HG03558 (cell line): ENCODE results near the gene CD163L1.

ENCODE experiments used
- ATAC-seq: cut with Tn5 transposase; IDR thresholded peaks from one replicate; pipeline ENCODE4 v1.9.1; 2021; ENCODE audit warnings: moderate number of reproducible peaks; ENCODE audit not compliant: unreplicated experiment; ENCODE audit errors: extremely low read depth

Gene CD163L1

DNA sequence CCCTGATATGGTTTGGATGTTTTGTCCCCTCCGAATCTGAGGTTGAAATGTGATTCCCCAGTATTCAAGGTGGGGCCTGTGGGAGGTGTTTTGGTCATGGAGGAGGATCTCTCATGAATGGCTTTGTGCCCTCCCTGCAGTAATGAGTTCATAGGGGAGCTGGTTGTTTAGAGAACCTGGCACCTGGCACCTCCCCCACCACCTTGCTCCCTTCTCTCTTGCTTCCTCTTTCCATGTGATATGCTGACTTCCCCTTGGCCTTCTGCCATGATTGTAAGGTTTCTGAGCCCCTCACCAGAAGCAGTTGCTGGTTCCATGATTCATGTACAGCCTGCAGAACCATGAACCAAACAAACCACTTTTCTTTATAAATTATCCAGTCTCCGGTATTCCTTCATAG lies 32.6 kb downstream of the CD163L1 start:
- no peak for ATAC-seq

DNA sequence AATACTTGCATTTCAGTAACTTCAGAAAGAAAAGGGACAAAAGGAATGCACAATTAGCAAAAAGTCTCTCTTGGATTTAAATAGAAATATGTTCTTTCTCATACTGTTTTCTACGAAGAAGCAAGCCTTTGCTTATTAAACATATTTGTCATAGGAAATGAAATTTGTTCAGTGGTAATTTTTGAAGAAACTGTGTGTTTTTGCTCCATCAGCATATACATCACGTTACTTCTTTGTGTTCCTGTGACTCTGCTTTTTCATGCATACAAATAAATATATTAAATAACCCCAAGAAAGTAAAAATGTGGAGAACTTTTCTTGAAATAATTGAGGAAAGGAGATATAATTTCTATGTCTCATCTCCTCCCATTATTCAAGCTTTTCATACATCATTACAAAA lies 39.7 kb downstream of the CD163L1 start:
- no peak for ATAC-seq

DNA sequence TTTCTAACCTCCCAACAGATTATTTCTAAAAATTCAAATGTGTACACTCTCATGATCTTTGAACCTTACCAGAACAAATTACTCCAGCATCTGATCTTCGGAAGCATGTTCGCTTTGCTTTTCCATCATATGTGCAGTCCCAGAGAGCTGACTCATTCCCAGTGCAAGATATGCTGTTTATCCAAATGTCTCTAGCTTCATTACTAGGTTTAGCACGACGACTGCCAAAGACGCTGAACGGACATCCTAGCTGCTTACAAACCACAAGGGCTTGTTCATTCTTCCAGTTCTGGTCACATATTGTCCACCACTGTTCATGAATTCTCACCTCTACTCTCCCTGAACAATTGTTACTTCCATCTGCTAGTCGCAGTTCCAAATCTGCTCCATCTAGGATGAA lies 40.5 kb downstream of the CD163L1 start:
- no peak for ATAC-seq

DNA sequence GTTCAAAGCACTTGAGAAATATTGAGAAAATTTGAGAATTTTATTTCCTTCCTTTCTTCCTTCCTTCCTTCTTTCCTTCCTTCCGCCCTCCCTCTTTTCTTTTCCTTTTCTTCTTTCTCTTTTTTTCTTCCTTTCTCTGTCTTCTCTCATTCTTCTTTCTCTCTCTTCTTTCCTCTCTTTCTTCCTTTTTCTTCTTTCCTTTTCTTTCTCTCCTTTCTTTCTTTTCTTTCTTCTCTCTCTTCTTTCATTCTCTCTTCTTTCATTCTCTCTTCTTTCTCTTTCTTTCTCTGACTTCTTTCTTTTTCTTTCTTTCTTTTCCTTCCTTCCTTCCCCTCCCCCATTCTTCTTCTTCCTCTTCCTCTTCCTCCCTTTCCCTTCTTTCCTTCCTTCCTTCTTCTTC lies 44.9 kb downstream of the CD163L1 start:
- no peak for ATAC-seq

DNA sequence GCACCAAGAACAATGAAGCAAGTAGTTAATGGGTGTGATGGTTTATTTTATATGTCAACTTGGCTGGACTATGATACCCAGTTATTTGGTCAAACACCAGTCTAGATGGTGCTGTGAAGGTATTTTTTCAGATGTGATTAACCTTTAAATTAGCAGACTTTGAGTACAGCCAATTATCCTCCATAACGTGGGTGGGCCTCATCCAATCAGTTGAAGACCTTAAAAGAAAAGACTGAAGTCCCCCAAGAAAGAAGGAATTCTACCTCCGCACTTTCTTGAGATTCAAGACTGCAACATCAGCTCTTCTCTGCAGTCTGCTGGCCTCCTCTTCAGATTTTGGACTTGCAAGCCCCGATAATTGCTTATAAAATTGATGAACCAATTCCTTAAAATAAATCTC lies 47.5 kb downstream of the CD163L1 start:
- no peak for ATAC-seq

DNA sequence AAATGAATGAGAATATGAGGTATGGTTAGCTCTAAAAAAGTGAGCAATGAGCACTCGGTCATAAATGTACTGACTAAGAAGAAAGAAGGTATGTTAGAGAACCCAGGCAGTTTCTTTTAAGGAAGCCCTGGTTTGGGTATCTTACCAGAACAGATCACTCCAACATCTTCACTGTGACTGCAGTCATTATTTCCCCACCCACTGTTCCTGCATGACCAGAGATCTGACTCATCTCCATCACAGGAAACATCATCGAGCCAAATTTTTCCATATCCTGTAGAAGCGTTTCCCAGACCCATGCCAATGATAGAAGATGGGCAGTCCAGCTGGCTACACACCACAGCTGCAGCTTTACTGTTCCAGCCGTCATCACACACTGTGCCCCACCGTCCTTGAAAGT lies 48.0 kb downstream of the CD163L1 start:
- no peak for ATAC-seq

DNA sequence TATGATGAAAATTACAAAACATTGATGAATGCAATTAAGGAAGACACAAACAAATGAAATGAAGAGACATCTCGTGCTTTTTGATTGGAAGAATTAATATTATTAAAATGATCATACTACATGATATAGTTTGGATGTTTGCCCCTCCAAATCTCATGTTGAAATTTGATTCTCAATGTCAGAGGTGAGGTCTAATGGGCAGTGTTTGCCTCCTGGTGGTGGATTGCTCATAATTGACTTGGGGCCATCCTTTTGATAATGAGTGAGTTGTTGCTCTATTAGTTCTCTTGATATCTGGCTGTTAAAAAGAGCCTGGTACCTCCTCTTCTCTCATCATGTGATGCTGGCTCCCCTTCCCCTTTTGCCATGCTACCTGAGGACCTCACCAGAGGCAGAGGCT lies 56.7 kb downstream of the CD163L1 start:
- ATAC-seq, result no peak

DNA sequence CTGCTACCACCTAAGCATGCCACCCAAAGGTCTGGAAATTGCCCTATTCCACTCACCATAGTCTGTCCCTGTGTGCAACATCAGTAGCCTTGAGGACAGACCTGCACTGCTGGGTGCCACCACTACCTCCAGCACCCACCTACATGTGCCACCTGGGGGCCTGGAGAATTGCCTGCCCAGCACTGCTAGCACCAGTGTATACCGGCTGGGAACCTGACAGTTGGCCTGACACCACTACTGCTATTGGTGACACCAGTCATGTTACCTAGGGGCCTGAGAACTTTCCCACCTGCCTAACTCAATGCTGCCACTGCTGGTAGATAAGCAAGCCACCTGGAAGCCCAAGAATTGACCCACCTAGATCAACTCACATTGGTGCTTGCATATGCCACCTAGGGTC lies 60.8 kb downstream of the CD163L1 start:
- ATAC-seq, result no peak

DNA sequence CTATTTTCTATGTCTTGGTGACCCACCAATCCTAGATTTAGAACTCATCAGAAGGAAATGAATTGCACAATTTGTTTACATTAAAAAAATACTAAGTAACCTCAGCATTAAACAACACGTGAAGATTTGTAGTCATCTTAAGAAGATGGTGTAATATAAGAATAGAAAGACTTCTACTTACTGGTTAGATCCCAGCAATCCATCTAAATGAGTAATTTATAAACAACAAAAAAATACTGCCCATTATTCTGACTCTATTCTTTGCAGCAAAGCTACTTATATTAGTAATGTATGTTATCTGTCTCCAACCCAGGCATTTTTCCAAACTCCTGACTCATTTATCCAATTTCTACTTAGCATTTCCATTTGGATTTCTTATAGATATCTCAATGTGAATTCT lies 67.8 kb downstream of the CD163L1 start:
- no peak for ATAC-seq

DNA sequence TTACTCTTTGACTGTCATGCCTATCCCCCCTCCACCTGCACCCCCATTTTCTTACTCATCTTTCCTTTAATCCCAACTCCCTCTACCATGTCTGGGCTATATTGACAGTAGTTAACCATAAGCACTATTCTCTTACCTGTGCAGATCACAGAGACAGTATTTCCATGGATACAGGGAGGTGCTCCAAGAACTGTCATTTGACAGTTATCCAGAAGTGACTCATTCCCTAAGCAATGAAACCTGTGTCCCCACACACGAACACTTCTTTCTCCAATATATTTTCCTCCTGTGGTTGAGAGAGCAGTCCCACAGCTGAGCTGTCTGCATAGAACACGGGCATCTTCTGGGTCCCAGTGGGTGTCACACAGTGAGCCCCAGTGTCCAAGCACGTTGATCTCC lies 68.8 kb downstream of the CD163L1 start:
- ATAC-seq, result no peak

DNA sequence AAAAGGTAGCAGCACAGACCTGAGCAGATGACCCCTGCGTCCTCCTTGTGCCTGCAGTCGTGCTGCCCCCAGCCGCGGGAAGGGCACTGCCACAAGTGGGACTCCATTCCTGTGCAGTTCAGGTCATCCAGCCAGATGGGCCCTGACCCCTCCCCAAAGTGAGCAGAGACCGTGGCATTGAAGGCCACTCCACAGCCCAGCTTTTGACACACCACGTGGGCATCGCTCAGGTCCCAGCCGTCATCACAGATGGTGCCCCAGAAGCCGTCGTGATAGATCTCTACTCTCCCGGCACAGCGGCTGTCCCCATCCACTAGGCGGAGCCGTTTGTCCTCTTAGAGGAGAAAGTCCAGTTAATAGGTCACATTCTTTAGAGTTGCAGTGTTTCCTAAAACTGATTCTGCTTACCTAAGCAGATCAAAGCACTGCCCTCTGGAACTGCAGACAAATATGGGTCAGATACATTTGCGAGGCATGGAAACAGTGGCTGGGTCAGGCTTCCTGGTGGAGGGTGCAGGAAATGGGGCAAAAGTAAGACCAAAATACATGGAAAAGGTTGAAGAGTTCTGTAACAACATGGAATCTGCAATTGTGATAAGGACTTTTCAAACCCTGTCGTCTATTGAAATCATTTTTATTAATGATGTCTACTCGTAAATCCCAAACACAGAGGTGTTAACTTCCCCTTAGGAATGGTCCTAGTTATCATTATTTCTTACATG lies 69.4 kb downstream of the CD163L1 start:
- no peak for ATAC-seq

DNA sequence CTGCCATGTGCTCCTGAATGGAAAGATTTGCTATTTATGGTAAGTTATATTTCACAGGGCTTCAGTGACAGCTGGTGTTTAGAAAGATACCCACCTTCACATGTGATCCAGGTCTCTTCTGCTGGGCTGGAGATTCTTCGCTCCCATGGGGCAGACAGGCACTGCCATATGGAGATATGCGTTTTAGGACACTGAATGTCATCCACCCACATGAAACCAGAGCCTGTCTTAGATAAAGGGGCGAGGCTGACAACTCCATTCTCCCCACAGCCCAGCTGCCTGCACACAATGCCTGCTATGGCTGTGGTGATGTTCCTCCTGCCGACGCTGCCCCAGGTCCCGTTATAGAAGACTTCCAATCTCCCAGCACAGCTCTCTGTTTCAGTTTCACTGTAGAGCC lies 70.7 kb downstream of the CD163L1 start:
- ATAC-seq, result no peak

DNA sequence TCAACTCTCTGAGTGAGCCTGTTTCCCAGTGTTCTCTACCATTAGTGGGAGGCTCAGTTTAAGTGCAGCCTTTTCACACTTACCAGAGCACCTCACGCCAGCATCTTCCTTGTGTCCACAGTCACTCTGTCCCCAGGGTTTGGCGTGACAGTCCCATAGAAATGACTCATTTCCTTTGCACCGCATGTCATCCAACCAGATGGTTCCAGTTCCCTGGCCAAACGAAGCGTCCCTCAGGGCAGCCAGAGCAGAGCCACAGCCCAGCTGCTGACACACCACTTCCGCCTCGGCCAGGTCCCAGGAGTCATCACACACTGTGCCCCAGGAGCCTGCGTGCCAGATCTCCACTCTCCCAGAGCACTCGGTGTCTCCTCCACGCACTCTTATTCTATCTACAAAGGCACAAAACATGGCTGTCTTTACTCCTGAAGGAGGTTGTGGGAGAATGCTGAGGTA lies 74.7 kb downstream of the CD163L1 start:
- ATAC-seq, result no peak

DNA sequence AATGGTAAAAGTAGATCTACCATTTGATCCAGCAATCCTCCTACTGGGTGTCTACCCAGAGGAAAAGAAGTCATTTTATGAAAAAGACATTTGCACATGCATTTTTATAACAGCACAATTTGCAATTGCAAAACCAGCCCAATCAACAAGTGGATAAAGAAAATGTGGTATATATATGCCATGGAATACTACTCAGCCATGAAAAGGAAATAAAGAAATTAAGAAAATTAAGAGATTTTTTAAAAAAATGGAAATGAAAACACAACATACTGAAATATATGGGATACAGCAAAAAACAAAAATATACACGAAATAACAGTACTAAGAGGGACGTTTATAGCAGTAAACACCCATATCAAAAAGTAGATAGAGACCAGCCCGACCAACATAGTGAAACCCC lies 81.2 kb downstream of the CD163L1 start:
- no peak for ATAC-seq

DNA sequence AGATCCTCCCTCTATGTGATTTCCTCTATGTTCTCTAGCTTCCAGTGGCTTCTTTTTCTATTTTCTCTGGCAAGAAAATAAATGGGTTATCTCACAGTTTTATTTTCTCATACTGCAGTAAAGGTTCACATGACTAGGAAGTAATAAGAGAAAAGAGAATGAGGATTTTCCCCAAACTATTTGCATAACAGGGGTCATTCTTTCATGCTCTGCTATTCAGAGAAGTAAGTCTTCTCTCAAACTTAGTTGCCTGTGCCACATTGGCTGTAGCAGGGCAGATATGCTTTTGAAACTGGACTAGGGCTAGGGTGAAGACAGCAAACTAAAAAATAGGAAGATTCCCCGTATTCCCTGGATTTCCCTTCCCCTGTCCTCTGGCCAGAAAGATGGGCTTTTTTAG lies 82.7 kb downstream of the CD163L1 start:
- ATAC-seq, result no peak

DNA sequence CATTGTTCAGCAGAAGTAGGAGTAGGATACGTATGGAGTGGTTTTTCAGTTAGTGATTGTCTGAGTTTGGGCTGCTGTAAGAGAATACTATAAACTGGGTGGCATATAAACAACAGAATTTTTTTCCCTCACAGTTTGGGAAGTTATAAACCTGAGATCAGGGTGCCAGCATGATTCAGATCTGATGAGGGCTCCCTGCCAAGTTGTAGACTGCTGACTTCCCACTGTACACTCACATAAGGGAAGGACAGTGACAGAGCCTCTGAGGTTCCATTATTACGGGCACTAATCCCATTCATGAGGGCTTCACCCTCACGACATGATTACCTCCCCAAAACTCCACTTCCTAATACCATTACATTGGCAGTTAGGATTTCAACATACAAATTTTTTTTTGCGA lies 89.4 kb downstream of the CD163L1 start:
- ATAC-seq, result no peak

DNA sequence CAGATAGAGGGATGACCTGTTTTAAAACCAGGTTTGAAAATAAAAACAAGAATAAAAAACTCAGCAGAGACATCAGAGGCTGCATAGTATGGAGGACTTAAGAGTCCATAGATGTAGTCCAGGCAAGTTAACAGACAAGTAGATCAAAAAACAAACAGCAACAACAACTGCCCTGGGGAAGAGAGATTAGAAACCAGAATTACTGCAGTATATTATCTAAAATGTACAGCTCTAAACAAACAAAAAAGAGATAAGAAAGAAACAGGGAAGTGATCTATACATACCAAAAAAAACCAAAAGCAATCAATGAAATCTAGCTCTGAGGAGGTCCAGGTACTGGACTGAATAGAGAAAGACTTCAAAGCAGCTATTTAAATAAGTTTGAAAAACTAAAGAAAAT lies 91.3 kb downstream of the CD163L1 start:
- no peak for ATAC-seq

DNA sequence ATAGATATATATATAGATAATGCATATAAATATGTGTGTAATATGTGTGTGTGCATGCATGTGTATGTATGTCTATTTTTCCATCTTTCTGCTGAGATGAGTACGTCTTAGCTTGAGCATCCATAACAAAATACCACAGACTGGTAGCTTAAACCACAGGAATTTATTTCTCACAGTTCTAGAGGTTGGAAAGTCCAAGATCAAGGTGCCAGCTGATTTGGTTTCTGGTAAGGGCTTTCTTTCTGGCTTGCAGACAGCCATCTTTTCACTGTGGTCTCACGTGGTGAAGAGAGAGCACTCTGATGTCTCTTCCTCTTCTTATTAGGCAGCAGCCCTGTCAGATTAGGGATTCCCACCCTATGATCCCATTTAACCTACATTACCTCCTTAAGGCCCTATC lies 92.8 kb downstream of the CD163L1 start:
- no peak for ATAC-seq

DNA sequence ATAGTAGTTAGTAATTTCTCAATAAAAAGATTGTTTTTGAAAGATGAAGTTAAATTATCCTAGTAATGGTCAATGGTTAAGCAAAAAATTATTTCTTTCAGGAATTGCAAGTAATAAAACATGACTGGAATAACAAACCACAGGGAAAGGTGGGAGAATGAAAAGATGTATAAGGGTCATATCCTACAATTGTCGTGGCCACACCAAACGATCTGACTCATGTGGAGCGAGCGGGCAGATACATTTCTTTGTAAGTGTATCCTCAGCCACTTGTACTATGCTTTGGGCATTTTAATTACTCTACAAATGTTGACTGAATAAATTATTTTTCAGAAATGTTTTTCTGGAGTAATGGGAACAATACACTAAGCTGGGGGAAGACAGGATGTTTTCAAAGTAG lies 94.5 kb downstream of the CD163L1 start:
- ATAC-seq, result no peak

DNA sequence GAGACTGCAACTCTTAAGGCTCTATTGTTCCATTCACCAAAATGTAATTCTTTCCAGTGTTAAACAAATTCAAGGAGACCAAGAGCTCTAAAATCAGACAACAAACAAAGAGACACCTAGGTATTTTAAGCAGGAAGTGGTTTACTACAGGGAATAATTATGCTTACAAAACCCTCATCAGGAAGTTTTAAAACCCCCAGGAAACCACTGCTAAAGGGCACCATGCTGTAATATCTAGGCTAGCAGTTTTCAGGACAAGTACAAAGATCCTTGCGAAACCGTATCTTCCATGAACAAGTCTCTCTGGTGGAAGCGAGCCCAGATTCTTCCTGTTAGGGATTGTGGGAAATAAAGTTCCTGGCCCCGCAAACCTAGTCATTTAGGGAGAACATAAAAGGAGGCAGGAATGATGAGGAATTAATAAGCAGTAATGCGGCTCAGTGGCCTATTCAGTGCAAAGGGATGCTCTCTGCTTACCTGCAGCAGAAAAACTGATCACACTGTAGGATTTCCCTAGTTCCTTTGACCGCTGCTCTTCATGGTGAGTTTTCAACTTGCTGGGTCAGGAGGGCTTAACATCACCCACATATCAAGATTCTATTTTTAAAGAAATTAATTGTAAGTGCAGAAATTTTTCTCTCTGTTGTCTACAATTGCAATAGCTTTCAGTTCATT lies 97.3 kb downstream of the CD163L1 start:
- no peak for ATAC-seq

DNA sequence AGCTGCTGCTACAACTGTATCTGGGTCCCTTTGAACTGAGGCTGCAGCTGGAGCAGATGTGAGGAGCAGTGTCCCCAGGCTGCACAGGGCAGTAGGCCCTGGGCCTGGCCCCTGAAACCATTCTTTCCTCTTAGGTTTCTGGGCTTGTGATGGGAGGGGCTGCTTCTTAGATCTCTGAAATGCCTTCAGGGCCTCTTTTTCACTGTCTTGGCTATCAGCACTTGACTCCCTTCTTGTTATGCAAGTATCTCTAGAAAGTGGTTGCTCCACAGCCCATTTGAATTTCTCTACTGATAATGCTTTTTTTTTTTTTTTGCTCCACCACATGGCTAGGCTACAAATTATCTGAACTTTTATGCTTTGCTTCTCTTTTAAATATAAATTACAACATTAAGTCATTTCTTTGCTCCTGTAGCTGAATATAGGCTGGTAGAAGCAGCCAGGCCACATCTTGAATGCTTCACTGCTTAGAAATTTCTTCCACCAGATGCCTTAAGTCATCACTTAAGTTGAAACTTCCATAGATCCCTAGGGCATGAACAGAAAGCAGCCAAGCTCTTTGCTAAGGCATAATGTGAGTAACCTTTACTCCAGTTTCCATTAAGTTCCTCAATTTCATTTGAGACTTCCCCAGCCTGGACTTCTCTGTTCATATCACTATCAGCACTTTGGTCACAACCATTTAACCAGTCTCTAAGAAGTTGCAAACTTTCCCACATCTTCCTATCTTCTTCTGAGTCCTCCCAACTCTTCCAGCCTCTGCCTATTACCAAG lies 98.9 kb downstream of the CD163L1 start:
- no peak for ATAC-seq
